Nucleus accumbens (tissue), 56 donors: ENCODE measurements around the gene SUN5.

Experiments
- DNase-seq, 56 donors: peaks; one replicate each; lab custom pipeline; 2025; lab: John Stamatoyannopoulos, UW

SUN5 gene

DNA sequence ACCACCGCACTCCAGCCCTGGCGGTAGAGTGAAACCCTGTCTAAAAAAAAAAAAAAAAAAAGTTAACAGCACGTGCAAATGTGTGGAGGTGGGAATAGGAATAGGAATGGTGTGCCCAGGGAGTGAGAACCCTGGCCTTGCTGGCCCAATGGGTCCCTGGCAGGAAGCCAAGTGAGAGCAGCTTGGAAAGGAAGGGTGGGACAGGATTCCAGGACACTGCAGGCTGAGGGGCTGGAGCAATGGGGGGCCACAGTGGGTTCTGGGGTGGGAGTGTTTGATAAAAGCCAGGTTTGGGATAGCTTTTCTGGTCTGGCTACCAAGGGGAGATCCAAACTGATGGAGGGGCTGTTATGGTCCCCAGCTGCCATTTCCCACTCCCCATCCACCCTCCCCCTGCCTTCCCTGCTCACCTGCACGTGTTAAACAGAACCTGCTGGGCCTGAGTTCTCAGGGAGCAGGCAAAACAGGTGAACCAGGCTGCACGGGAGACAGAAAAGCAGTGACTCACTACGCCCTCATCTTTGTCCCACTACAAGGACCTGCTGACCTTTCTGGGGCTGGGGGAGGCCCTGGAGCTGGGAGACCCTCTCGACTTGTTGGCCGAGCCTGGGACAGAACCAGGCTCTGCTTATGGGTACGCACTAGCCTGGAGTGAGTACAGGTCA is 3.3 kb downstream of the SUN5 start:
- no peak for DNase-seq

GRCh38 chr20:32999603-33000250 is 4.5 kb downstream of the SUN5 start:
- no peak for DNase-seq

DNA sequence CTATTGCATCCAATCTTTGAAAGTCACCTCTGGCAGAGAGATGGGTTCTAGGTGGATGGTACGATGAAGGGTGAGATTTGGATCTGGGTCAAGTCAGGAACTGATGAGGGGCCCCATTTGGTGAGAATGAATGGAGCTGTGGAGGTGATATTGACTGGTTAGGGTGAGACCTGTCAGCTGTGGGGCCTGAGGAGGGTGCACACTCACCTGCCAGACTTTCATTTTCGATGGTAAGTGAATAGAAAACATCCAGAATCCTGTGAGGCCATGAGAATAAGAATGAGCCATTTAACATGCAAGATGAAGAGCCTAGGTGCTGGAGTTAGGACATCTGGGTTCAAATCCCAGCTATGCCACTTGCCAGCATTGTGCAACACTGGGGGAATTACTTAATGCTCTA is 6.8 kb downstream of the SUN5 start:
- DNase-seq = no peak

DNA sequence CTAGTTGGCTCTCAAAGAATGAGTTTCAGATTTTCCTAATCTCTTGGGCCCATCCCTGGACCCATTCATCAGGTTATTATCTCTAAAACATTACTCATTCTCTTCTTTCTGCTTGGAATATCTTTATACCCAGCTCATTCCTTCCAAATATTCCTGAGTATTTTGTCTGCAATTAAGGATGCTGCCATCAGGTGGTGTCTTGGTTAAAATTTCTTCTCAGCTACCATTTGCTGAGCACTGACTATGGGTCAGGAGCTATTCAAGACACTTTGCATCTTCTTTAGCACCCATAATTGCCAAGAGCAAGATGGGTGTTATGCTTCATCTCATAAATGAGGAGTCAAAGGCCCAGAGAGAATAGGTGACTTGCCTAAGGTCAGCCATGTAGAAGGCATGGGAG is 8.4 kb downstream of the SUN5 start:
- DNase-seq = no peak

DNA sequence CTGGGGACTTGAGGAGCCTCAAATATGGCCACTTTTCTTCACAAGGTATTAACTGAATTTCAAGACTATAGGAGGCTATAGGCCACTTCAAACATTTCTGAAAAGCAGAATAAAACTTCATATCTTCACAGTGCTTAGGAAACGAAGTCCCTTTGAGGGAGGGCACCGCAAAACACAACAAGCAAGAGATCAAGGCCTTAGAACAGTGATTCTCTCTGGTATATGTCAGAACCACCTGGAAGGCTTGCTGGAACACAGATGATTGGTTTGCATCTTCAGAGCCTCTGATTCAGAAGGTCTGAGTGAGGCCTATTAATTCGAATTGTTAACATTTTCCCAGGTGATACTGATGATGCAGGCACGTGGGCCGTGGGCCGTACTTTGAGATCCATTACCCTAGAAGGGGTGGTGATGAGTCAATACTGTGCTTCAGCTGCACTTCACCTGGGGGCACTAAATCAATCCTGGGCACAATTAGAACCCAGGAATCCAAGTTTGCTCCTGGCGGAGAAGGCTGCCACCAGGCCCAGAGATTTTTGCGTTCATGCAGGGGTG is 10.7 kb downstream of the SUN5 start:
- no peak for DNase-seq

GRCh38 chr20:32991792-32992641 is 12.2 kb downstream of the SUN5 start:
- no peak for DNase-seq

GRCh38 chr20:32991383-32991782 is 12.8 kb downstream of the SUN5 start:
- no peak for DNase-seq

GRCh38 chr20:32990426-32990825 is 13.8 kb downstream of the SUN5 start:
- no peak for DNase-seq

DNA sequence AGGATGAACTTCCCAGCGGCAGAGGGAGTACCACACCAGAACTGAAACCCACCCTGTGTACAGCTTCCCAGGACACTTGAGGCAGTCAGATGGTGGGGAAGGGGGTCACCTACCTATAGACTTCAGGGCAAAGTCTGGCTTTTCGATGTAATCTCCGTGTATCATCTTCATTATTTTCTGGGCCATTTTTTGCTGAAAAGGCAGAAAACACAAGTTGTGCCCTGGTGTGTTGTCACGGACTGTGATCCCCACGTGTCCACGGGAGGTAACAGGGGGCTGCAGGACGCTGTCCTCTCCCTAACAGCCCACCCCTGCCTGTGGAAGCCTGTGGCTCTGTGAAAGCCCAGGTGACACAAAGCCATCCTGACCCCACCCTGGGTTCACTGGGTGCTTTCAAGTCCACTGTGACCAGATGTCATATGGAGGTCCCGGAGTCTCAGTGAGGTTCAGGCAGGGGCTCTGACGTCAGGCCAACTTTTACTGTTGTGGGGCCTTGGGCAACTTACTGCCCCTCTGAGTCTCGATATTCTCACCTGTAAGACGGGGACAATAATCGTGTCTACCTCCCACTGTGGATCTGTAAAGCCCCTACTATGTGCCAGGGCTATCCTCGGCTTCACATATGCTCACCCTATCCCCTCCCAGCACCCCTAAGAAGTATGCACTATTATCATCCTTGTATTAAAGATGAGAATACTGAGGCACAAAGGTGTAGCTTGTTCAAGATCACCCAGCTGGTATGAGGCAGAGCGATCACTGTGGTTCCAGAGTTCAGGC is 14.5 kb downstream of the SUN5 start:
- no peak for DNase-seq

GRCh38 chr20:32988008-32988407 is 16.2 kb downstream of the SUN5 start:
- DNase-seq = no peak

DNA sequence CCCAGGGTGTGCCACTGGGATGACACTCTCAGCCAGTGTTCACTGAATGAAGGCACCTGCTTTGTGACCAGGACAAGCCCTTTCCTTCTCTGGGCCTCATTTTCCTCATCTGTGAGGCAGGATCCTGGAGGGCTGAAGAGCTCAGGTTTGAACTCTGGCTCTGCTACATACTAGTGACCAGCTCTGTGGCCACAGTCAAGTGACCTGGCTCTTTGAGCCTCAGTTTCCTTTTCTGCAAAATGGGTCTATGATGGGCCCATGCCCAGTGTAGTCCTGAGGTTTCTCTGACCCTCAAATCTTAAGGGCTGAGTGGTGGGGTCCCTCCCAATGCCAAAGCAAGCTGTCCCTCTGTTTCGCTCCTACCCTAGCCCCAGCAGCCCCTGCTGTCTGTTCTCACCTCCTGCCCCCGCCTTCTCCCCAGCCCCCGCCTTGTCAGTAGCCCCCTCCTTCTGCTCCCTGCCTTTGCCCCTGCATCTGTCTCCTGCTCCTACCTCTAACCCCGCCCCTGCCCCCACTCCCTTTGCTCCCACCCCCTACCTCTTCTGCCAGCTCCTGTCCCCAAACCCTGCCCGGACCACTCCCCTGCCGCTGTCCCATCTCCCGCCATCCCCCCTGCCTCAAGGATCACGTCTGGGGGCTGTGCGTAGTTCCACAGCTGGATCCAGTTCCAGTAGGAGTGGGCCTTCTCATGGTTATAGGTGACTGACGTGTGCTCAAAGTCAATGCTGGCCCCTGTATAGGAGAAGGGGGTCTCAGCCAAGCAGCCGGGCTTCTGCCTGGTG is 17.0 kb downstream of the SUN5 start:
- no peak for DNase-seq

- DNase-seq = peak in 19 of 56 donors; percentile 8 to 53 (median 31)
These were observed 17.8 kb downstream of the SUN5 start for GRCh38 chr20:32986331-32986966.

- DNase-seq = no peak
These were observed 18.6 kb downstream of the SUN5 start for GRCh38 chr20:32985596-32985995.

GRCh38 chr20:32984631-32985354 is 19.4 kb downstream of the SUN5 start:
- no peak for DNase-seq

DNA sequence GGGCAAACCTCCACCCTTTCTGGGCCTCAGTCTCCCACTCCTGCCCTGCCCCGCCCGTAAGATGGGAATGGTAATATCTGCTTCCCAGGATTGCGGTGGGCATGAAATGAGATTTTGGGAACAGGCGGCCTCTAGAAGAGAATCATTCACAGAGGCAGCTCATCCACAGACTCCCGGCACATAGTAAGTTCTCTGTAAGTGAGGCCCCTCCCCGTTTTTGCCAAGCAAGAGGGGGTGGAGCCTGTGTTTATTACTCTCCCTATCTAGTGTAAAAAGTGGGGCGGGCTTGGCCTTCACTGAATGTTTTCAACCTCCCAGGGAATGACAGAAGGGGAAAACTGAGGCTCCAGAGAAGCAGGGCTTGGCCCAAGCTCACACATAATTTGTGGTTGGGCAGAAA is 20.0 kb downstream of the SUN5 start:
- DNase-seq = peak in 49 of 56 donors; percentile 14 to 88 (median 52)

GRCh38 chr20:32983459-32984112 is 20.6 kb downstream of the SUN5 start:
- DNase-seq = peak in 2 of 56 donors; percentile 33 to 43

GRCh38 chr20:32982617-32983458 is 21.4 kb downstream of the SUN5 start:
- DNase-seq = peak in 35 of 56 donors; percentile 7 to 66 (median 22)
